ENCODE results near the gene LIN7C. TPM values are rescaled to one million over a fixed set of nuclear protein-coding genes. Genes with fewer than 3 reads are reported as not detected.

Gene LIN7C
- total RNA-seq, 5 donors from 2014 or later (not counting 1 experiment from before 2014, with no cell fraction given), result 19.8 to 27.3 (median 24.9) TPM

DNA sequence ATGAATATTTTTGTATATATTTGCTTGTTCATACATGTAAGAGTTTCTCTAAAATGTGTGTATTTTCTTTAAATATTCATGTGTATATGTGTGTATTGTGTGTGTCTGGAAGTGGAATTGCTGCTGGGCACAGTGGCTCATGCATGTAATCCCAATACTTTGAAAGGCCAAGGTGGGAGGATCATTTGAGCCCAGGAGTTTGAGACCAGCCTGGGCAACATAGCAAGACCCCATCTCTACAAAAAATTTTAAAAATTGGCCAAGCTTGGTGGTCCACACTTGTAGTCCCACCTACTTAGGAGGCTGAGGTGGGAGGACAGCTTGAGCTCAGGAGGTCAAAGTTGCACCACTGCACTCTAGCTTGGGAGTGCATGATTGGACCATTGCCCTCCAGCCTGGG is 29.3 kb downstream of the LIN7C start:
- peaks cover 0 to 6% of the 10 kb centered on the region in 2 donors for H3K27me3 Mint-ChIP-seq
- ChIA-PET CTCF (interaction anchor here in 1 of 2 donors (0.9 kb wide), 1 partner anchor 9 kb away, joined by 4 read pairs; no protein-coding TSS in a partner anchor), POLR2A (interaction anchor here in 1 of 2 donors (0.6 kb wide), 1 partner anchor 123 kb away, joined by 4 read pairs; no protein-coding TSS in a partner anchor)
- H3K9me3 Mint-ChIP-seq, result no peaks in the 10 kb centered on the region
- no peak for ATAC-seq (replicated peaks in 1 of 4)
- DNase-seq, result no peak
- H3K4me3 Mint-ChIP-seq, result no peak overlapping the region
- Histone ChIP-seq H3K27me3 (replicated peaks in 1 of 2; ENCODE audit: control insufficient read depth in 2 of 2, extremely low read depth in 1 of 2, insufficient read depth in 2 of 2, low read length in 1 of 2) (peaks cover 0 to 2% of the 10 kb centered on the region in 2 experiments), H3K4me3 (ENCODE audit: control insufficient read depth in 1 of 2, extremely low read depth in 1 of 2, low read length in 1 of 2) (no peak overlapping the region), H3K27ac (ENCODE audit: low read length) (no peak overlapping the region), H3K4me1 (ENCODE audit: control insufficient read depth in 1 of 2, extremely low read depth in 1 of 2, insufficient read depth in 2 of 2, low read length in 2 of 2) (peaks cover 0 to 3% of the 10 kb centered on the region in 2 experiments), H3K9me3 (no peaks in the 10 kb centered on the region), H3K36me3 (ENCODE audit: control insufficient read depth in 2 of 2, extremely low read depth in 1 of 2, insufficient read depth in 1 of 2, low read length in 1 of 2) (no peaks in the 10 kb centered on the region)
- H3K27ac Mint-ChIP-seq, result no peak overlapping the region
- peaks cover 3 to 9% (median 4%) of the 10 kb centered on the region in 3 donors for H3K4me1 Mint-ChIP-seq
- no peaks in the 10 kb centered on the region for H3K36me3 Mint-ChIP-seq

DNA sequence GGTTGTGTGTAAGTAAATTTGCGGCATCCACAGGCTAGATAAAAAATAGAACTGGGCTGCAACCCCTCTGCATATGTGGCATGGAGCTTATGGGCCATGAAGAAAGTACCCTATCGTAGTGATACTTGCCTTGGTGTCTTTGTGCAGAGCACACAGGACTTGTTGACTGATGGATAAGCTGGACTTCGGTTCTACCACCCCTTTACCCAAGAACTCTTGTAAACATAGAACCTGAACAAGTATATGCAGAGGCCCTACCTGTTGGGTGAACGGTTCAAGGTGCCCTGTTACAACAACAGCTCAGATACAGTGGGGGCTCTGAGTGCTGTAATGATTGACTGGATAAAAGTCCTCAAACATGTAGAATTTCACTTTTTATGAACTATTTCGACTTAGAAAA is 30.9 kb downstream of the LIN7C start:
- POLR2A ChIA-PET, result no interaction called here
- H3K9me3 ChIP-seq, result no peaks in the 10 kb centered on the region
- peaks cover 2 to 13% of the 10 kb centered on the region in 2 experiments for H3K4me1 ChIP-seq (ENCODE audit: control insufficient read depth in 1 of 2, extremely low read depth in 1 of 2, insufficient read depth in 2 of 2, low read length in 2 of 2)
- no peak overlapping the region for H3K27ac ChIP-seq (ENCODE audit: low read length)
- no peak overlapping the region for H3K4me3 ChIP-seq (ENCODE audit: control insufficient read depth in 1 of 2, extremely low read depth in 1 of 2, low read length in 1 of 2)
- no peak for DNase-seq
- peaks cover 0 to 13% of the 10 kb centered on the region in 2 experiments for H3K27me3 ChIP-seq (replicated peaks in 1 of 2; ENCODE audit: control insufficient read depth in 2 of 2, extremely low read depth in 1 of 2, insufficient read depth in 2 of 2, low read length in 1 of 2)
- Mint-ChIP-seq H3K27me3 (peaks cover 4 to 8% of the 10 kb centered on the region in 2 donors), H3K4me3 (no peak overlapping the region), H3K27ac (no peak overlapping the region), H3K9me3 (no peaks in the 10 kb centered on the region), H3K4me1 (peaks cover 13 to 19% (median 14%) of the 10 kb centered on the region in 3 donors), H3K36me3 (no peaks in the 10 kb centered on the region)
- WGBS (ENCODE audit: insufficient coverage), result 100% methylated on average over 1 of the region's 5 CpGs
- CTCF ChIA-PET, result interaction anchor here in 1 of 2 donors (1.0 to 1.3 kb wide), 2 partner anchors 10 to 20 kb away, joined by 5 to 6 read pairs; no protein-coding TSS in a partner anchor
- ATAC-seq (replicated peaks in 1 of 4), result no peak
- H3K36me3 ChIP-seq (ENCODE audit: control insufficient read depth in 2 of 2, extremely low read depth in 1 of 2, insufficient read depth in 1 of 2, low read length in 1 of 2), result no peaks in the 10 kb centered on the region

DNA sequence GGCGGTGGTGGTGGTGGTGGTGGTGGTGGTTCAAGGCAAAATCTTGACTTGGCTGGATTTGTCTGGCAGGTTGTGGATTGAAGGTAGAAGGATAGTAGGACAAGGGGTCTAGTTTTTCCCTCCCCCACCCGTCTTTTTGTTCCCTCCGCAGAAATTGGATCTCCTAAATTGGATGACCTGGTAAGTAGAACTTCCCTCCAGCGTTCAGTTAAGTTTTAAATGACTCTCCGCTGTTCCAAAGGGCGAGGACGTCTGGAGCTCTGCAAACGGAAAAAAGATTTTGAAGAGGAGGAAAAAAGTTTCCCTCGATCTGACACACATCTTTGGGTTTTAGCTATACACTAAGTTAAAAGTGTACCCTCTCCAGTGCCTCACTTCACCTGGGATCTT is 33.6 kb downstream of the LIN7C start:
- CTCF ChIA-PET, result interaction anchor here (0.8 to 2.6 kb wide), 6 partner anchors 9 to 29 kb away, joined by 4 to 15 read pairs (median 8); no protein-coding TSS in a partner anchor
- H3K27me3 ChIP-seq (replicated peaks in 1 of 2; ENCODE audit: control insufficient read depth in 2 of 2, extremely low read depth in 1 of 2, insufficient read depth in 2 of 2, low read length in 1 of 2), result peaks cover 0 to 13% of the 10 kb centered on the region in 2 experiments
- no peak overlapping the region for H3K27ac ChIP-seq (ENCODE audit: low read length)
- H3K36me3 ChIP-seq (ENCODE audit: control insufficient read depth in 2 of 2, extremely low read depth in 1 of 2, insufficient read depth in 1 of 2, low read length in 1 of 2), result no peaks in the 10 kb centered on the region
- no peaks in the 10 kb centered on the region for H3K36me3 Mint-ChIP-seq
- H3K9me3 Mint-ChIP-seq, result no peaks in the 10 kb centered on the region
- ATAC-seq (replicated peaks in 1 of 4) (no peak), DNase-seq (no peak)
- peak overlapping the region in 1 of 2 donors; percentile 65 for H3K4me3 ChIP-seq (ENCODE audit: control insufficient read depth in 1 of 2, extremely low read depth in 1 of 2, low read length in 1 of 2)
- no CpG with 5 or more reads among the region's 9 CpGs for WGBS (ENCODE audit: insufficient coverage)
- peaks cover 11 to 12% of the 10 kb centered on the region in 2 donors for H3K27me3 Mint-ChIP-seq
- H3K27ac Mint-ChIP-seq, result no peak overlapping the region
- POLR2A ChIA-PET, result interaction anchor here in 1 of 2 donors (0.6 to 0.7 kb wide), 2 partner anchors 99 to 107 kb away, joined by 10 to 14 read pairs; no protein-coding TSS in a partner anchor
- H3K4me1 ChIP-seq (ENCODE audit: control insufficient read depth in 1 of 2, extremely low read depth in 1 of 2, insufficient read depth in 2 of 2, low read length in 2 of 2), result peaks cover 2 to 13% of the 10 kb centered on the region in 2 experiments
- peaks cover 17 to 23% (median 18%) of the 10 kb centered on the region in 3 donors for H3K4me1 Mint-ChIP-seq
- no peaks in the 10 kb centered on the region for H3K9me3 ChIP-seq
- H3K4me3 Mint-ChIP-seq, result peak overlapping the region; percentile 86 to 96 (median 94)

DNA sequence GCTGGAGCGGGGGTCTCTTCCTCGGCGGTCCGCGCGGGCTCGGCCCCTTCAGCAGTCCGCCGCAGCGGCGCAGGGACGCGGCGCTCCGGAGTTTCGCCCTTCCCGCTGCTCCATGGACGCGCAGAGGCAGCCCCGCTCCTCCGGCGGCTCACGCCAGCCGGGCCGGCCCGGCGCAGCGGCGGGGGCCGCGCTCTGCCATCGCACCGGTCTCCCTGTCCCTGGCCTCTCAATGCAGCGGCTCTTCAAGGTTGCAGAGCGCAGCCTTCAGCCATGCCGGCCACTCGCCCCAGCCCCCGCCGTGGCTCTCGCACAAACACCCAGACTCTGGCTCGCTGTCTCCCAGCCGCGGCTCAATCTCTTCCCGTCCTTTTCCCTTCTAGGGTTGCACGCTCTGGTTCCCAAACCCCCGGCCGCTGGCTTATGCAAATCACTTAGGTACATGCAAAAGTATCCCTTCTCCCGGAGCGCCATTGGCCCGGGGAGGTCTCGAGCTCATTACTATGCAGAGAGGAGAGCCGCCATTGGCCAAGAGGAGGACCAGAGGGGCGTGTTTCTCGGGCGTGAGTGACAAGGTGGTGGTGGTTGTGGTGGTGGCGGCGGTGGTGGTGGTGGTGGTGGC is 34.1 kb downstream of the LIN7C start, which contains the start of gene LGR4:
Gene LGR4, minus strand, starts transcription at position 393 of the 619 bp plus-strand sequence. CDS start 488 bp downstream, outside the sequence.
- WGBS (ENCODE audit: insufficient coverage), result under 1% methylated on average over 45 of the region's 57 CpGs
- DNase-seq, result peak; percentile 45 to 79 (median 67)
- Mint-ChIP-seq H3K27ac (peak within 1 kb of the TSS in 1 of 2 donors; percentile 50), H3K36me3 (no peaks in the 10 kb centered on the region), H3K27me3 (peaks cover 15% of the 10 kb centered on the region in 2 donors), H3K9me3 (no peaks in the 10 kb centered on the region), H3K4me3 (peak within 1 kb of the TSS; percentile 86 to 96 (median 94)), H3K4me1 (peaks cover 17 to 23% (median 18%) of the 10 kb centered on the region in 3 donors)
- Histone ChIP-seq H3K4me1 (ENCODE audit: control insufficient read depth in 1 of 2, extremely low read depth in 1 of 2, insufficient read depth in 2 of 2, low read length in 2 of 2) (peaks cover 2 to 13% of the 10 kb centered on the region in 2 experiments), H3K36me3 (ENCODE audit: control insufficient read depth in 2 of 2, extremely low read depth in 1 of 2, insufficient read depth in 1 of 2, low read length in 1 of 2) (no peaks in the 10 kb centered on the region), H3K27ac (ENCODE audit: low read length) (no peak within 1 kb of the TSS), H3K27me3 (replicated peaks in 1 of 2; ENCODE audit: control insufficient read depth in 2 of 2, extremely low read depth in 1 of 2, insufficient read depth in 2 of 2, low read length in 1 of 2) (peaks cover 0 to 13% of the 10 kb centered on the region in 2 experiments), H3K9me3 (no peaks in the 10 kb centered on the region), H3K4me3 (ENCODE audit: control insufficient read depth in 1 of 2, extremely low read depth in 1 of 2, low read length in 1 of 2) (peak within 1 kb of the TSS; percentile 65 to 75)
- peak; percentile 85 to 93 (median 86) for ATAC-seq (replicated peaks in 1 of 4)
- POLR2A ChIA-PET, result interaction anchor here in 1 of 2 donors (0.6 to 0.7 kb wide), 2 partner anchors 98 to 106 kb away, joined by 10 to 14 read pairs; no protein-coding TSS in a partner anchor
- CTCF ChIA-PET, result interaction anchor here (0.8 to 2.6 kb wide), 6 partner anchors 9 to 29 kb away, joined by 4 to 15 read pairs (median 8); no protein-coding TSS in a partner anchor

DNA sequence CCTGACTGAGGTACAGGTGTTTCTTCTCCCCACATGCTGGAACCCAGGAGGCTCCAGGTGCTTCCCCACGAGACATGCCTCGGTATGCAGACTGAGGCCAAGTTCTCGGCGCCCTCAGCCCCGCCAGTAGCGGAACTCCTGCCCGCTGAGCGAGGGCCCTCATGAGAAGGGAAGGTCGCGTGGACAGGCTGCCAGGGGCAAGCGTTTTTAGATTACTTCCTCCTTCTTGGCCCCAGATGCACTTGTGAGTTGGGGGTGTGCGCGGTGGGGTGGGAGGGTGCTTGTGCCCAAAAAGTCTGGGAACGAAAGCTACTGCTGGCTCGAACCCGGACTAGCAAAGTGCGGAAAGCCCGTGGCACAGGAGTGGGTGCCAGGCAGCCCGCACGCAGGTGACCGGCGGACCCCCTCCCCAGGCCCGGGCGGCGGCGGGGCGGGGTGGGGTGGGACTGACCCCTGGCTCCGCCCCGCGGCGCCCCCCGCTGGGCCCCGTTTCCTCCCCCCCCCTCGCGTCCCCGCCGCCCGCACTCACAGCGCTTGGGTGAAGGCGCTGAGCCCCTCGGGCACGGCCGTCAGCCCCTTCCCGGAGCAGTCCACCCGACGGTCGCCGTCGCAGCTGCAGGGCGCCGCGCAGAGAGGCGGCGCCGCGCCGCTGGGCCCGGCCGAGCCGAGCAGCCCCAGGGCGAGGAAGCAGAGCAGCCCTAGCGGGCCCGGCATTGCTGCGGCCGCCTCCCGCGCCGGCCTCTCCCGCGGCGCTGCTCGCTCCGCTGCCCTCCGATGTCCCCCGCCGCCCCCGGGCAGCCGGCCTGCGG is 34.8 kb downstream of the LIN7C start:
- CTCF ChIA-PET, result interaction anchor here (0.6 to 2.6 kb wide), 5 partner anchors 10 to 26 kb away, joined by 3 to 15 read pairs (median 8); no protein-coding TSS in a partner anchor
- peak overlapping the region in 1 of 2 donors; percentile 34 for H3K27ac Mint-ChIP-seq

More for the DNA sequence above, 34.8 kb downstream of the LIN7C start:
- Histone ChIP-seq H3K4me3 (ENCODE audit: control insufficient read depth in 1 of 2, extremely low read depth in 1 of 2, low read length in 1 of 2) (peak overlapping the region; percentile 45 to 75), H3K9me3 (no peaks in the 10 kb centered on the region), H3K36me3 (ENCODE audit: control insufficient read depth in 2 of 2, extremely low read depth in 1 of 2, insufficient read depth in 1 of 2, low read length in 1 of 2) (no peaks in the 10 kb centered on the region), H3K27me3 (replicated peaks in 1 of 2; ENCODE audit: control insufficient read depth in 2 of 2, extremely low read depth in 1 of 2, insufficient read depth in 2 of 2, low read length in 1 of 2) (peaks cover 0 to 13% of the 10 kb centered on the region in 2 experiments), H3K27ac (ENCODE audit: low read length) (no peak overlapping the region), H3K4me1 (ENCODE audit: control insufficient read depth in 1 of 2, extremely low read depth in 1 of 2, insufficient read depth in 2 of 2, low read length in 2 of 2) (peaks cover 2 to 13% of the 10 kb centered on the region in 2 experiments)
- Mint-ChIP-seq H3K4me3 (peak overlapping the region; percentile 83 to 86 (median 84)), H3K27me3 (peaks cover 15 to 19% of the 10 kb centered on the region in 2 donors), H3K4me1 (peaks cover 17 to 23% (median 18%) of the 10 kb centered on the region in 3 donors), H3K9me3 (no peaks in the 10 kb centered on the region), H3K36me3 (no peaks in the 10 kb centered on the region)
- DNase-seq (peak in 19 of 35 experiments; percentile 0 to 32 (median 13)), ATAC-seq (replicated peaks in 1 of 4) (peak; percentile 52 to 71 (median 64))
- POLR2A ChIA-PET, result no interaction called here
- WGBS (ENCODE audit: insufficient coverage), result 2% methylated on average over 63 of the region's 79 CpGs

All from T-cell (primary cell).